ENCODE measurements around the gene FAM107B.

GRCh38 chr10:14758994-14759664 is 15.6 kb downstream of the FAM107B start:
- TF ChIP-seq CTCF (IDR thresholded peaks at IDR 0.05 in 2 of 3, conservative IDR thresholded peaks at IDR 0.05 in 1 of 3; ENCODE audit: borderline replicate concordance in 1 of 3, insufficient read depth in 1 of 3, low read depth in 2 of 3, low read length in 2 of 3): peak; percentile 62 to 70 (median 68)
- TF ChIP-seq REST (IDR thresholded peaks at IDR 0.05; ENCODE audit: low read depth): no peak
- TF ChIP-seq SRF (IDR thresholded peaks at IDR 0.05; ENCODE audit: low read depth): no peak
- no peak for TF ChIP-seq POLR2AphosphoS5 (IDR thresholded peaks at IDR 0.05; ENCODE audit: low read depth, low read length)
- no peak for TF ChIP-seq SIN3A (IDR thresholded peaks at IDR 0.05; ENCODE audit: low read depth)
- no peak for TF ChIP-seq EZH2phosphoT487 (IDR thresholded peaks at IDR 0.05; ENCODE audit: borderline replicate concordance)
- no peak for TF ChIP-seq TCF7L2 (IDR thresholded peaks at IDR 0.05; ENCODE audit: borderline replicate concordance, extremely low read depth, insufficient read depth, insufficient read length)
- no peak for TF ChIP-seq EZH2 (IDR thresholded peaks at IDR 0.05)
